Neural cell (in vitro differentiated cells): ENCODE measurements around the gene CLEC4M.

Experiments used
- CTCF ChIP-seq: fragments of 450-650 bp; IDR thresholded peaks from 2 replicates; pipeline ENCODE4 v1.5.1; 2014; ENCODE audit warnings: antibody characterized with exemption, mild to moderate bottlenecking, moderate library complexity; ENCODE audit not compliant: poor library complexity, severe bottlenecking
- EP300 ChIP-seq: fragments of 450-650 bp; conservative IDR thresholded peaks from 2 replicates; pipeline ENCODE4 v1.6.1; 2014; ENCODE audit warnings: antibody characterized with exemption, mild to moderate bottlenecking, moderate library complexity; ENCODE audit not compliant: poor library complexity, severe bottlenecking
- EZH2 ChIP-seq: fragments of 200-600, 300-800 bp; shearing (Covaris generic), sonication (generic); IDR thresholded peaks from 2 replicates; pipeline ENCODE4 v1.6.1; 2014; ENCODE audit warnings: antibody characterized with exemption, low read length, borderline replicate concordance, mild to moderate bottlenecking; ENCODE audit not compliant: insufficient read depth, poor library complexity, severe bottlenecking
- MXI1 ChIP-seq: fragments of 450-650 bp; conservative IDR thresholded peaks from 2 replicates; pipeline ENCODE4 v1.6.1; 2014; ENCODE audit warnings: antibody characterized with exemption, mild to moderate bottlenecking; ENCODE audit not compliant: poor library complexity, severe bottlenecking
- POLR2AphosphoS5 ChIP-seq: IDR thresholded peaks from 2 replicates; pipeline ENCODE4 v1.6.1; 2012
- RAD21 ChIP-seq: fragments of 450-650 bp; conservative IDR thresholded peaks from 2 replicates; pipeline ENCODE4 v1.6.1; 2014; ENCODE audit warnings: antibody characterized with exemption, mild to moderate bottlenecking, moderate library complexity
- REST ChIP-seq: IDR thresholded peaks from 2 replicates; pipeline ENCODE4 v1.6.1; 2012; ENCODE audit warnings: borderline replicate concordance
- SMC3 ChIP-seq: fragments of 450-650 bp; conservative IDR thresholded peaks from 2 replicates; pipeline ENCODE4 v1.6.1; 2014; ENCODE audit warnings: antibody characterized with exemption, mild to moderate bottlenecking, moderate library complexity; ENCODE audit not compliant: poor library complexity
- TAF1 ChIP-seq: IDR thresholded peaks from 2 replicates; pipeline ENCODE4 v1.6.1; 2012; ENCODE audit warnings: low read depth

GRCh38 chr19:7772752-7773291, 9.8 kb downstream of the CLEC4M start:
- TF ChIP-seq CTCF (no peak), EZH2 (no peak), RAD21 (no peak), EP300 (no peak), MXI1 (no peak), TAF1 (no peak), REST (no peak), POLR2AphosphoS5 (no peak), SMC3 (no peak)
